HEK293 (cell line): ENCODE data around the gene ALPK3.

Source experiments
- CTCF ChIA-PET: fragments of 350-600 bp; formaldehyde crosslinking; extraction: SDS; loops from one replicate; lab custom pipeline; 2021; ENCODE audit warnings: antibody characterized with exemption; lab: Yijun Ruan, JAX
- POLR2A ChIA-PET: fragments of 300-600 bp; formaldehyde crosslinking; extraction: SDS; loops from one replicate; lab custom pipeline; 2020; ENCODE audit warnings: antibody characterized with exemption, inconsistent platforms; lab: Yijun Ruan, JAX
- H3K27ac ChIP-seq: fragments of 200-500 bp; sonication (Bioruptor generic); 2 replicates; pipeline ENCODE4 v1.5.1; 2014; ENCODE audit warnings: low read depth, low read length, control low read depth, inconsistent platforms; ENCODE audit errors: extremely low read depth
- H3K36me3 ChIP-seq, 2 experiments: fragments of 200-500 bp in 1 of 2; sonication (Bioruptor generic) in 1 of 2; 1 replicate in 1 of 2; 2 replicates in 1 of 2; pipeline ENCODE4 v1.5.1; 2014 to 2017; ENCODE audit warnings: inconsistent platforms in 2 of 2, low read length in 2 of 2; ENCODE audit not compliant: control insufficient read depth in 2 of 2, insufficient read depth in 1 of 2
- H3K4me1 ChIP-seq: fragments of 200-500 bp; sonication (Bioruptor generic); 2 replicates; pipeline ENCODE4 v1.5.1; 2014; ENCODE audit warnings: mild to moderate bottlenecking, low read length, inconsistent platforms; ENCODE audit not compliant: control insufficient read depth, insufficient read depth
- H3K4me3 ChIP-seq: 2 replicates; pipeline ENCODE4 v1.5.1; 2011; ENCODE audit warnings: low read depth, mild to moderate bottlenecking, control low read depth, low read length, moderate library complexity
- H3K9me3 ChIP-seq: fragments of 200-500 bp; sonication (Bioruptor generic); 2 replicates; pipeline ENCODE4 v1.5.1; 2014; ENCODE audit warnings: low read depth, low read length, inconsistent platforms; ENCODE audit not compliant: control insufficient read depth, insufficient read depth
- BCL11A ChIP-seq: fragments of 450-650 bp; formaldehyde crosslinking; IDR thresholded peaks from 2 replicates; pipeline ENCODE4 v1.5.1; 2016; ENCODE audit warnings: low read depth, missing biosample characterization, missing genetic modification characterization
- OVOL3 ChIP-seq: fragments of 450-650 bp; formaldehyde crosslinking; IDR thresholded peaks from 2 replicates; pipeline ENCODE4 v1.5.1; 2016; ENCODE audit warnings: missing biosample characterization, missing genetic modification characterization
- PBX3 ChIP-seq: sonication (generic); formaldehyde crosslinking; IDR thresholded peaks from 2 replicates; pipeline ENCODE4 v1.8.1; 2022; ENCODE audit warnings: mild to moderate bottlenecking, moderate library complexity, missing genetic modification reagents
- PRDM10 ChIP-seq: fragments of 450-650 bp; formaldehyde crosslinking; IDR thresholded peaks from 2 replicates; pipeline ENCODE4 v1.5.1; 2016; ENCODE audit warnings: missing biosample characterization, missing genetic modification characterization
- RBAK ChIP-seq: fragments of 450-650 bp; formaldehyde crosslinking; IDR thresholded peaks from 2 replicates; pipeline ENCODE4 v1.5.1; 2016; ENCODE audit warnings: missing biosample characterization, missing genetic modification characterization
- SALL2 ChIP-seq: fragments of 450-650 bp; formaldehyde crosslinking; IDR thresholded peaks from 2 replicates; pipeline ENCODE4 v1.5.0; 2017; ENCODE audit warnings: missing biosample characterization, mild to moderate bottlenecking, missing genetic modification characterization, borderline replicate concordance
- SETDB1 ChIP-seq: IDR thresholded peaks from one replicate; pipeline ENCODE4 v1.6.1; 2017; ENCODE audit warnings: mild to moderate bottlenecking, low read length, moderate library complexity, mixed read lengths; ENCODE audit not compliant: insufficient read length
- SP3 ChIP-seq: fragments of 450-650 bp; formaldehyde crosslinking; IDR thresholded peaks from 2 replicates; pipeline ENCODE4 v1.5.1; 2016; ENCODE audit warnings: missing biosample characterization, missing genetic modification characterization
- WT1 ChIP-seq: fragments of 450-650 bp; formaldehyde crosslinking; IDR thresholded peaks from 2 replicates; pipeline ENCODE4 v1.5.1; 2016; ENCODE audit warnings: missing biosample characterization, missing genetic modification characterization
- YY2 ChIP-seq: fragments of 450-650 bp; formaldehyde crosslinking; IDR thresholded peaks from 2 replicates; pipeline ENCODE4 v1.5.1; 2016; ENCODE audit warnings: missing biosample characterization, missing genetic modification characterization
- ZBTB44 ChIP-seq: fragments of 450-650 bp; IDR thresholded peaks from 2 replicates; pipeline ENCODE4 v1.5.1; 2018; ENCODE audit warnings: missing biosample characterization, mild to moderate bottlenecking, missing genetic modification characterization
- ZBTB48 ChIP-seq: fragments of 450-650 bp; formaldehyde crosslinking; IDR thresholded peaks from 2 replicates; pipeline ENCODE4 v1.5.1; 2016; ENCODE audit warnings: missing biosample characterization, missing genetic modification characterization
- ZBTB49 ChIP-seq: fragments of 450-650 bp; formaldehyde crosslinking; IDR thresholded peaks from 2 replicates; pipeline ENCODE4 v1.5.1; 2016; ENCODE audit warnings: missing biosample characterization, missing genetic modification characterization, low read depth
- ZBTB6 ChIP-seq: fragments of 450-650 bp; formaldehyde crosslinking; IDR thresholded peaks from 2 replicates; pipeline ENCODE4 v1.5.1; 2017; ENCODE audit warnings: missing biosample characterization, missing genetic modification characterization
- ZFP69B ChIP-seq: fragments of 450-650 bp; formaldehyde crosslinking; IDR thresholded peaks from 2 replicates; pipeline ENCODE4 v1.5.1; 2016; ENCODE audit warnings: missing biosample characterization, missing genetic modification characterization
- ZNF132 ChIP-seq: fragments of 450-650 bp; formaldehyde crosslinking; IDR thresholded peaks from 2 replicates; pipeline ENCODE4 v1.5.1; 2017; ENCODE audit warnings: missing biosample characterization, missing genetic modification characterization, borderline replicate concordance
- ZNF138 ChIP-seq: fragments of 450-650 bp; formaldehyde crosslinking; IDR thresholded peaks from 2 replicates; pipeline ENCODE4 v1.5.1; 2016; ENCODE audit warnings: missing biosample characterization, missing genetic modification characterization, borderline replicate concordance
- ZNF146 ChIP-seq: fragments of 450-650 bp; formaldehyde crosslinking; IDR thresholded peaks from 2 replicates; pipeline ENCODE4 v1.5.1; 2016; ENCODE audit warnings: missing biosample characterization, missing genetic modification characterization
- ZNF169 ChIP-seq: fragments of 450-650 bp; formaldehyde crosslinking; IDR thresholded peaks from 2 replicates; pipeline ENCODE4 v1.5.1; 2016; ENCODE audit warnings: missing biosample characterization, missing genetic modification characterization
- ZNF302 ChIP-seq: fragments of 450-650 bp; formaldehyde crosslinking; IDR thresholded peaks from 2 replicates; pipeline ENCODE4 v1.5.1; 2016; ENCODE audit warnings: missing biosample characterization, missing genetic modification characterization, low read depth
- ZNF324 ChIP-seq: fragments of 450-650 bp; formaldehyde crosslinking; IDR thresholded peaks from 2 replicates; pipeline ENCODE4 v1.5.1; 2016; ENCODE audit warnings: missing biosample characterization, missing genetic modification characterization
- ZNF394 ChIP-seq: fragments of 450-650 bp; formaldehyde crosslinking; IDR thresholded peaks from 2 replicates; pipeline ENCODE4 v1.5.1; 2016; ENCODE audit warnings: missing biosample characterization, missing genetic modification characterization, mild to moderate bottlenecking, moderate library complexity, borderline replicate concordance
- ZNF514 ChIP-seq: fragments of 450-650 bp; formaldehyde crosslinking; IDR thresholded peaks from 2 replicates; pipeline ENCODE4 v1.5.1; 2016; ENCODE audit warnings: missing biosample characterization, missing genetic modification characterization
- ZNF555 ChIP-seq: fragments of 450-650 bp; formaldehyde crosslinking; conservative IDR thresholded peaks from 2 replicates; pipeline ENCODE4 v1.5.1; 2017; ENCODE audit warnings: missing biosample characterization, mild to moderate bottlenecking, missing genetic modification characterization, inconsistent platforms
- ZNF610 ChIP-seq: fragments of 450-650 bp; formaldehyde crosslinking; IDR thresholded peaks from 2 replicates; pipeline ENCODE4 v1.5.1; 2016; ENCODE audit warnings: missing biosample characterization, missing genetic modification characterization, borderline replicate concordance
- ZNF660 ChIP-seq: fragments of 450-650 bp; IDR thresholded peaks from 2 replicates; pipeline ENCODE4 v1.5.1; 2018; ENCODE audit warnings: missing biosample characterization, mild to moderate bottlenecking, missing genetic modification characterization
- ZNF776 ChIP-seq: fragments of 450-650 bp; formaldehyde crosslinking; IDR thresholded peaks from 2 replicates; pipeline ENCODE4 v1.5.0; 2017; ENCODE audit warnings: missing biosample characterization, missing genetic modification characterization, borderline replicate concordance
- ZSCAN16 ChIP-seq: fragments of 450-650 bp; formaldehyde crosslinking; IDR thresholded peaks from 2 replicates; pipeline ENCODE4 v1.5.1; 2016; ENCODE audit warnings: missing biosample characterization, missing genetic modification characterization

ALPK3 gene

GRCh38 chr15:84775867-84776449 lies 41.2 kb upstream of the ALPK3 start:
- Histone ChIP-seq H3K4me3 (no peak overlapping the region), H3K27ac (no peak overlapping the region), H3K4me1 (no peaks in the 10 kb centered on the region), H3K9me3 (no peaks in the 10 kb centered on the region), H3K36me3 (peaks cover 25 to 34% of the 10 kb centered on the region in 2 experiments)
- CTCF ChIA-PET = interaction anchor here (1.0 kb wide), 1 partner anchor 10 kb away, joined by 3 read pairs; no protein-coding TSS in a partner anchor
- POLR2A ChIA-PET = no interaction called here
- TF ChIP-seq ZNF146 (no peak), ZNF660 (tag by site-specific recombination) (no peak), ZBTB49 (tag by site-specific recombination) (no peak), ZNF324 (tag by site-specific recombination) (no peak), BCL11A (tag by site-specific recombination) (no peak), ZFP69B (no peak), PBX3 (CRISPR knock-in tag) (no peak), ZNF169 (tag by site-specific recombination) (no peak), ZBTB44 (no peak), ZSCAN16 (tag by site-specific recombination) (no peak), SALL2 (tag by site-specific recombination) (no peak), ZNF514 (tag by site-specific recombination) (no peak), OVOL3 (tag by site-specific recombination) (no peak), SETDB1 (no peak), ZNF610 (tag by site-specific recombination) (no peak), ZNF132 (no peak), ZNF394 (tag by site-specific recombination) (no peak), ZBTB48 (no peak), SP3 (tag by site-specific recombination) (no peak), ZNF555 (no peak)

- Histone ChIP-seq H3K36me3 (peaks cover 36 to 40% of the 10 kb centered on the region in 2 experiments), H3K4me1 (no peaks in the 10 kb centered on the region), H3K27ac (no peak overlapping the region), H3K4me3 (no peak overlapping the region), H3K9me3 (no peaks in the 10 kb centered on the region)
- ChIA-PET CTCF (no interaction called here), POLR2A (no interaction called here)
- no peak for TF ChIP-seq ZBTB6 (tag by site-specific recombination)
- TF ChIP-seq YY2 (tag by site-specific recombination) = no peak
- TF ChIP-seq ZNF302 (tag by site-specific recombination) = no peak
- TF ChIP-seq RBAK = no peak
- TF ChIP-seq ZNF776 (tag by site-specific recombination) = no peak
- TF ChIP-seq ZNF138 = no peak
- no peak for TF ChIP-seq PRDM10 (tag by site-specific recombination)
- no peak for TF ChIP-seq WT1 (tag by site-specific recombination)
Measured at GRCh38 chr15:84778194-84778593, 39.0 kb upstream of the ALPK3 start.
